NCI-H510A treated with DMSO at 0.1 percent for 48 hours (cell line): ENCODE measurements around the gene KCNQ4.
A peak's percentile ranks its signal among the peaks of the same experiment; 100 is the strongest.

Experiments used
- DNase-seq: peaks from one replicate; lab custom pipeline; 2025; lab: John Stamatoyannopoulos, UW

KCNQ4 gene

GRCh38 chr1:40777224-40777970 is 6.2 kb upstream of the KCNQ4 start:
- no peak for DNase-seq

DNA sequence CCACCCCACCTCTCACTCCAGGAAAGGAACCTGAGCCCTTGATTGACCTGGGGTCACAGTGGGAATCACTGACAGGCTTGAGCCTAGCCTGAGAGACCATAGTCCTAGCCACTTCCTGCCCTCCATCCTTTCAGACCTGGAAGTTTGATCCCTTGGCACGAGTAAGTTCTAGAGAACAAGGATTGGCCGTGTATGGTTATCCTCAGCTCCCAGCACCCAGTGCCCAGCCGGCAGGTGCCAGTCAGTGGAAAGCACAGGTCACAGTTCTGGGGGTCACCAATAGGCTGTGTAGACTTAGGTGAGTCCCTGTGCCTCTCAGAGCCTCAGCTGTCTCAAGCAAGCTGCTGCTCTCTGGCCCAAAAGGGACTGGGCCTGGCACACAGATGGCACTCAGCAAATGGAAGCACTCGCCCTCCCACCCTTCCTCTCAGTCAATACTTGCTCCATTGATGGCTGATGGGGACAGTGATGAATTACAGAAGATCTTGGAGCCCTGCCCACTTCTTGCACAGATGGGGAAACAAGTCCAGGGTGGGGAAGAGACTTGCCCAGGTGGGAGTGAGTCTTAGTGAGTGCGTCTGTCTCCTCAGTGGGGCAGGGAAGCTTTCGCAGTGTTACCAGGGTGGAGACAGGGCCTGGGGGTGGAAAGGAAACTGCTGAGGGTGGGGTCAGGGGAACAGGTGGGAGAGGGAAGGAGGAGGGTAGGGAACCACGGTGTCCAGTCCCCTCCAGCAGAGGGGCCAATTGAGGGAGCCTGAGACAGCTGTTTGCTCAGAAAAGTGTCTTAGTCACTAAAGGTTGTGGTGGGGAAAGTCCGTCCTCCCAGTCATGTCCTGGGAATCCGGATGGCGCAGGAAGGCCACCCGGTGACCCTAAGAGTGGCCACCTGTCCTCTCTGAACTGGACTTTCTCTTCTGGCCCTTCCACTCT is 2.6 kb upstream of the KCNQ4 start:
- DNase-seq, result no peak

- DNase-seq, result no peak
These were observed 2.0 kb upstream of the KCNQ4 start for GRCh38 chr1:40781608-40781971.

GRCh38 chr1:40782371-40782956 is 1.1 kb upstream of the KCNQ4 start:
- peak; percentile 60 for DNase-seq

DNA sequence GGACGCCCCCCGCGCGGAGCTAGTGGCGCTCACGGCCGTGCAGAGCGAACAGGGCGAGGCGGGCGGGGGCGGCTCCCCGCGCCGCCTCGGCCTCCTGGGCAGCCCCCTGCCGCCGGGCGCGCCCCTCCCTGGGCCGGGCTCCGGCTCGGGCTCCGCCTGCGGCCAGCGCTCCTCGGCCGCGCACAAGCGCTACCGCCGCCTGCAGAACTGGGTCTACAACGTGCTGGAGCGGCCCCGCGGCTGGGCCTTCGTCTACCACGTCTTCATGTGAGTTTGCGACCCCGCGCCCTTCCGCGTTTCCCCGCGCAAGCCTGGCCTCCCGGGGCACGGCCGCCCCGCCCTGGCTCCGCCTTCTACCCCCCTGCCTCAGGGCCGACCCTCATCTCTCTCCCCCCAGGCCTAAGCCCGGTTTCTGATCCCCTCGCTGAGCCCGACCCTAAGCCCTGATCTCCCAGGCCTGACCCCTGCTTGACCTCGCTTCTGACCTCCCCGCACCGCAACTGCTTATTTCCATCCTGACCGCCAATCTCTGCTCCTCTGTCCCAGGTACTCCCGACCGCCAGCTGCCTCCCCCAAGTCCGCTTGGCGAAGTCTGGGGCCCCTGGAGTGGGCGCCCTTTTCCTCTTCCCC is 669 bp downstream of the KCNQ4 start:
- peak; percentile 44 for DNase-seq

DNA sequence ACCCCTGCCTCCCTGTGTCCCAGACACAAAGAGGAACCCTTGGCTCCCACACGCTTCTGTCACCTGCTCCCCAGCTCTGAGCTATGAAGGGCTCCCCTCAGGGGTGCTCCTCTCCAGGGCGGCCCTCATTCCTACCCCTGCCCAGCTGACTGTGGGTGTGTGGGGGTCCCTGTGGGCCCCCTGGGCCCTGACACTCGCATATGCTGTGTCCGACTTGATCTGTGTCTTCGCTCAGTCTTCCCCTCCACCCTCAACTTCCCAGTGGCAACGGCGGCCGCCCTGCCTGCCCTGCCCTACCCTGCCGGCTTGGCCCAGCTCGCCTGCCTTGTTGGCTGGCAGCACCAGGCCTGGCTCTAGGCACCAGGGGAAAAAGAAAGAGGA is 1.2 kb downstream of the KCNQ4 start:
- DNase-seq, result no peak

DNA sequence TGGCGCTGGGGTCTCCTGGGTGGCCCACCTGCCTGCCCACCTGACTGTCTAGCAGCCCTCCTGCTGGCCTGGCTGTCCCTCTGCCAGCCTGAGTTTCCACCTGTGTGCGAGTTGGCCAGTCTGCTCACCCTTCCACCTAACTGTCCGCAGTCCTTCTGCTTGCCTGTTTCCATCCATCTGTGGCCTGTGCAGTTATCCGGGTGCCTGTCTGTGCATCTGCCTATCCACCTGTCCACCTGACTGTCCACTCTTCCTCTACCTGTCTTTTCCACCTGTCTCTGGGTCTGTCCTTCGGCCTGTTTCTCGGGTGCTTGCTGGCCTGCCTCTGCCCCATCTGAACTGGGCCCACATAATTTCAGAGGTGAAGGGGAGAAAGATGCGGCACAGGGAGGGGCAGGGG is 1.9 kb downstream of the KCNQ4 start:
- DNase-seq, result no peak

GRCh38 chr1:40786171-40786994 is 2.8 kb downstream of the KCNQ4 start:
- DNase-seq, result no peak

- DNase-seq, result no peak
These were observed 3.6 kb downstream of the KCNQ4 start for GRCh38 chr1:40786995-40787705.

DNA sequence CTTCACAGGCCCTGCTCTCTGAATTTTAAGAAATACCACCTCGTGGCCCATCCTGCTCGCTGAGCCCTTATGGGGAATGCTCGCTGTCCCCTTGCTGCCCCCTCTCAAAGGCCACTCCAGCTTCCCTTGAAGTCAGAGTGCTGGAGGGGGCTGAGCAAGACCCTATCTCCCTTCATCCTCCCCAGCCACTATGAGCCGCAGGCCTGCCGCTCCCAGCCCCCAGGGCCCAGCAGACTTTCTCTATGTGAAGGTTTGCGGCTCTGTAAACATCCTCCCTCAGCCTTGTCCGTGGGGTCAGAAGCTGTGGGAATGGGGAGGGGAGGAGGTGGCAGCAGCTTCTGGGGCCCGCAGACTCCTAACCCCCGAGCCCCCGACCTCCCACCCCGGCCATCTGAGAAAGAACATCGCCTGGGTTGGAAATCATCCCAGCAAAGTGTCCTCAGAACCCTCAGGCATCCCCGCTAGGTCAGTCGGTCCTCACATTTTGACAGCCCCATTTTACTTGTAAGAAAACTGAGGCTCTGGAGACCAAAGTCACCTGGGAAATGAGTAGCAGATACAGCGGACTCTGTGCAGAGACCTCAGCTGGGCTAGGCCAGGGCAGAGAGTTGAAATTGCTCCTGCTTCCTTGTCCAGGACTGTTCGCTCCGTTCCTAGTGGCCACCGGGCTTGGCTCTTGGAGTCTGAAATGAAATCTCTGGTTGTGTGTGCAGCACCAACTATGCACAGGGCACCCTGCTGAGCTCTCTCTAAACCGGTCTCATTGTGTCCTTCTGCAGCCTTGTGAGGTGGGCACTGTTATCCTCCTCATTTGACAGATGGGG is 4.4 kb downstream of the KCNQ4 start:
- no peak for DNase-seq

DNA sequence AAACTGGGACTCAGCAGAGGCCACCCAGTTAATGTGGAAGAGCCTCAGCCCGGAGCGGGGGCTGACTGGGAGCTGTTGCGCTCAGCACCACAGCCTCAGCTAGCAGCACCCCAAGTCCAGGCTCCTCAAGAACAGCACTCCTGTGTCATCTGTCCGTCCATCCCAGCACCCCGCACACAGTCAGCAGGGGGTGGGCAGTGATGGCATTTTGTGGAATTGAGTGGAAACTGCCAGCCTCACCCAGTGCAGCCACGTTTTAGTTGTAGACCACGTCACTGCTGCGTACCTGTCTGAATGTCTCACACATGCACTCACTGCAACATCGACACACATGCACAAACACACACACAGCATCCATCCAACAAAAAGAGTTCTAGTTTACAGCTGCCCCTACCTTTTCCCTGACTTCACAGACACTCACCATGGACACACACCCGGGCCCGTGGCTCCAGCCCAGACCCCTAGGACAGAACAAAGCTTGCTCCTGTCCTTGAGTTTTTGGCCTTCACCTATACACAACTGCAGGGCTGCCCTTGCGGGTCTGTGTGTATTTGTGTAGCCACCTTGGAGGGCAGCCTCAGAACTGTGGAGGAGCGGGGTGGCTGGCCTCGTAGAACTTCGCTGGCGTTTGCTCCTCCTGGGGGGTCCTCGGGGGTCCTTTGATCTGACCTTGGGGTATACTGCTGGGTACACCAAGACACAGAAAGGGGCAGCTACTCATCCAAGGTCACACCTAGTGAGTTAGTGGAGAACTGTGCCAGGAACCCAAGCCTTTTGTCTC is 5.2 kb downstream of the KCNQ4 start:
- DNase-seq, result no peak

GRCh38 chr1:40789342-40789598 is 5.7 kb downstream of the KCNQ4 start:
- DNase-seq, result no peak

DNA sequence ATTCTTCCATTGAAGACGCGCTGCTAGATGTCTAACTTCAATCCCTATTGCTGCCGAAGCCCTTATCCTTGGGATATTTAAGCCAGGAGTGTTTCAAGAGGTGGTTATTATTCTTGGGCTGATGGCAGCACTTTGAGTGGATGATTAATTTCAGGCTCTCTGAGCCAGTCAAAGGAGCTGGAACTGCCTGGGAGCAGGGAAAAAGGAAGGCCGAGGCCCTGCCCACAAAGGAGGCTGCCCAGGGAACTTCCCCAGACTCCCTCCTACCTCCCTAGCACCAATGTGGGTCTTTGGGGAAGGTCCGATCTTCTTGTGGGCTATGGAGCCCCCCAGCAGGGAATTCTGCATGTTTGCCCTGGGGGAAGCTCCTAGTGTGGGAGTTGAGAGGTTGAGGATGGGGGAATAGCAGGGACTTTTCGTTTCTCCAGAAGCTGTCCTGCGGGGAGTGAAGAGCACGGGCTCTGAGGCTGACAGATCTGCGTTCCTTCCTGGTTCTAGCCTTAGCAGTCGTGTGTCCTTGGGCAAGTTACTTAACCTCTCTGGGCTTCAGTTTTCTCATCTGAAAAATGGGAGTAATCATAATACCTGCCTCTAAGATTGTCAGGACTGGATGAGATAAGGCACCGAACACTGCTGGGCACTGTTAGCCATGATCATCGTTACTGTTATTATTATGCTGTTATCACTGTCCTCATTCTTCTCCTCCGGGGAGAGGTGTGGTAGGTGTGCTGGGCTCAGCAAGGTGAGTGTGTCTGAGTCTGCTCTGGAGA is 6.3 kb downstream of the KCNQ4 start:
- DNase-seq, result no peak

GRCh38 chr1:40792036-40792435 is 8.4 kb downstream of the KCNQ4 start:
- no peak for DNase-seq

DNA sequence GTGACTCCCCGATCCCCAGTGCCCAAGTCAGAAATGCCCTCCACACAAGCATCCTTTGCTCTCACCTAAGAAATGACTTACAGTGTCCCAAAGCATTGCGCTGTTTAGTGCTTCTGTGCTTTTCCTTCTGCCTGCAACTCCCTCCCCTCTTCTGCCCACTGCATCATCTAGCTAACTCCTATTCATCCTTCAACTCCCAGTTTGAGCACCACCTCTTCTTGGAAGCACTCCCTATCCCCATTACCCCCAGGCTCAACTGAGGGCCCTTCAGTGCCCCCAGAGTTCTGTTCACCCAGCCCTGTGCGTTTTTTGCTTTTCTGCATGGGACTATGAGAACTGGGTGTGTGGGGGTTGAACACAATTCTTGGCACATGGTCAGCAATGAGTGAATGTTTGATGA is 10.0 kb downstream of the KCNQ4 start:
- no peak for DNase-seq

- no peak for DNase-seq
These were observed 10.5 kb downstream of the KCNQ4 start for GRCh38 chr1:40794048-40794447.

DNA sequence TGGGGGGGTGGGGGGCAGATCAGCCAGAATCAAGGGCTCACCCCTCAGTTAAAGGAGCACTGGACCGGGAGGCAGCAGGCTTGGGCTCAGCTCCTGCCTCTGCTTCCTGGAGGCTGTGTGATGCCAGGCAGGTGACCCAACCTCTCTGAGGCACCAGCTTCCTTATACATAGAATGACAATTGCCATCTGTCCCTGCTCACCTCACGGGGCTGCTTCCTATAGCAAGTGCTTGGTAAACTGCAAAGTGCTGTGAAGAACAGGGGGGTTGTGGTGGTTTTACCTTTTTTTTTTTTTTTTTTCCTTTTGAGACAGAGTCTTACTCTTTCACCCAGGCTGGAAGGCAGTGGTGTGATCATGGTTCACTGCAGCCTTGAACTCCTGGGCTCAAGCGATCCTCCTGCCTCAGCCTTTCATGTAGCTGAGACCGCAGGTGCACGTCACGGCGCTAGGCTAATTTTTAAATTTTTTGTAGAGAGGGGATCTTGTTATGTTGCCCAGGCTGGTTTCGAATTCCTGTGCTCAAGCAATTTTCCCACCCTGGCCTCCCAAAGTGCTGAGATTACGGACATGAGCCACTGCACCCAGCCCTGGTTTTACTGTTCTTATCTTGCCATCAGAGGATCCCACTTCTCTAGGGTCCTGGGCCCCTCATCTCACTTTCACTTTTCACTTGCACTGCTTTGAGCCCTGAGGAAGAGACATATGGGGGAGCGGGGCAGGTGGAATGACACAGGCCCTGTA is 11.6 kb downstream of the KCNQ4 start:
- DNase-seq, result no peak
